NCI-H69 (cell line): ENCODE results near the gene POLR1F.

Experiments
- DNase-seq: peaks from one replicate; lab custom pipeline; 2025; lab: John Stamatoyannopoulos, UW

Gene POLR1F

GRCh38 chr7:19674266-19674960 lies 34.4 kb downstream of the POLR1F start:
- DNase-seq = no peak

DNA sequence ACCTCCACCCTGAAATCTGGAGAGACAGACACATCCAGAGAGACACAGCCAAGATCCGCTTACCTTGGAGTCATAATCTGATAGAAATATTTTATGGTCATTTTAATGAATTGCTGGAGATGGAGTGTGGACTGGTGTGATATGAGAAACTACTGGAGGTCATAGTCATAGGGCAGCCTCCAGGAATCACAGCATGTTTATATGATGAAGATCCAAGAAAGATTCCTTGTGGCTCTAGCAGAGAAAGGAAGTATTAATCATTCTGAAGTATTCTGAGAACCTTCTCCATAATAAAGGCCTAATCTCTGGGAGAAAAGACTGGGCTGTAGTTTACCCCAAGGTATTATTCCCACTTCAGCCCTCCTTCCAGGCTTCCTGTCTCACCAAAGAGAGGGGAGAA lies 38.0 kb downstream of the POLR1F start:
- DNase-seq = no peak

DNA sequence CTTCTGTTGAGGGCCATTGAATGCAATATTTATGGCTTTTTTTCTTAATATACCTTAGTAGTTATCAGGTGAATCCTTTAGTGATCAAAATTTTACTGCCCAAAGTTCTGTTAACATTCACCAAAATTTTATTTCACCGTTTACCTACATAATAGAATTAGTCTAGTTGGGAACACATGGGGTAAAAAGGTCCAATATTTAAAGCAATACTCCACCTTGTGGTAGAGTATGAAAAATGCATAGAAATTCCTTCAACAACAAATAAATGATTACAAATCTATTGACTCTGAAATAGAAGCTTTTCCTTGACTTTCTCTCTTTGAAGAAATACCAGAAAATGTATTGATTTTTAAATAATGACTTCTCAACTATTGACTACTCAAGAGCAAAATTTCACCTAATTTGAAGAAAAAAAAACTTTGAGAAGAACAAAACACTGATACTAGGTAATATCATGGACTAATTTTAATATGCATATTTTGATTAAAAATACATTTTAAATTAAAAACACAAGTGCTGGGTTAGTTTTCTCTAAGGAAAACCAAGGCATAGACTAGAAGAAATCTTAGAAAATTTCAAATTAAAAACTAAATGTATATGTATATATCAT lies 43.3 kb downstream of the POLR1F start:
- DNase-seq = peak; percentile 70

- peak; percentile 90 for DNase-seq
Observed at GRCh38 chr7:19663816-19664462, 44.9 kb downstream of the POLR1F start.

GRCh38 chr7:19648791-19649190 lies 60.0 kb downstream of the POLR1F start:
- DNase-seq = no peak
